WI38 (cell line): Measurements from ENCODE around the gene GALR2.

ENCODE experiments used
- H3K4me3 ChIP-seq: 2 replicates; pipeline ENCODE4 v1.5.1; 2011; ENCODE audit warnings: low read depth, mild to moderate bottlenecking, control low read depth, low read length
- CTCF ChIP-seq: IDR thresholded peaks from 2 replicates; pipeline ENCODE4 v1.5.1; 2012; ENCODE audit warnings: low read depth, mild to moderate bottlenecking, control low read depth, low read length

GALR2 gene, protein sequence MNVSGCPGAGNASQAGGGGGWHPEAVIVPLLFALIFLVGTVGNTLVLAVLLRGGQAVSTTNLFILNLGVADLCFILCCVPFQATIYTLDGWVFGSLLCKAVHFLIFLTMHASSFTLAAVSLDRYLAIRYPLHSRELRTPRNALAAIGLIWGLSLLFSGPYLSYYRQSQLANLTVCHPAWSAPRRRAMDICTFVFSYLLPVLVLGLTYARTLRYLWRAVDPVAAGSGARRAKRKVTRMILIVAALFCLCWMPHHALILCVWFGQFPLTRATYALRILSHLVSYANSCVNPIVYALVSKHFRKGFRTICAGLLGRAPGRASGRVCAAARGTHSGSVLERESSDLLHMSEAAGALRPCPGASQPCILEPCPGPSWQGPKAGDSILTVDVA

DNA sequence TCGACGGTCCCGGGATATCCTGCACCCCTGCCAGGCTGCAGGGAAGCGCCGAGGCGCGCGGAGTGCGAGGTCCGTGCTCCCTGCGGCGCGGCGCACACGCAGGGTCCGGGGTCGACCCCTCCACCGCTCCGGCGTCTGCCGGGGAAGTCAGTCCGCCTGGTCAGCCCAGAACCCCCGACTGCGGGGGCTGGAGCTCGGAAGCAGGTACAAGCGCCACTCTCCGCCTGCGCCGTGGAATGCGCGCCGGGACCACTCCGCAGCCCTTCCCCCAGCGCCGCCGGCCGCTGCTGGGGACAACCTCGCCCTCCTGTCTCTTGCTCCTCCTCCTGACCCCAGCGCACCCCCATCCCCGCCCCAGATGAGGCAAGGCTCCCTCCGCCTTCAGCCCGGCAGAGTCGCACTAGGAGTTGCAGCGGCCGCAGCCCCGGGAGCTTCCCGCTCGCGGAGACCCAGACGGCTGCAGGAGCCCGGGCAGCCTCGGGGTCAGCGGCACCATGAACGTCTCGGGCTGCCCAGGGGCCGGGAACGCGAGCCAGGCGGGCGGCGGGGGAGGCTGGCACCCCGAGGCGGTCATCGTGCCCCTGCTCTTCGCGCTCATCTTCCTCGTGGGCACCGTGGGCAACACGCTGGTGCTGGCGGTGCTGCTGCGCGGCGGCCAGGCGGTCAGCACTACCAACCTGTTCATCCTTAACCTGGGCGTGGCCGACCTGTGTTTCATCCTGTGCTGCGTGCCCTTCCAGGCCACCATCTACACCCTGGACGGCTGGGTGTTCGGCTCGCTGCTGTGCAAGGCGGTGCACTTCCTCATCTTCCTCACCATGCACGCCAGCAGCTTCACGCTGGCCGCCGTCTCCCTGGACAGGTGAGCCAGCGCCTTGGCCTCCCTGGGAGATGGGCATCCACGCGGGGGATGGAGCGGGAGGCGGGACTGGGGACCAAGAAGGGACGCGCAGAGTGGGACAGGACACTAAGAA is at the start of gene GALR2:
TSS of gene GALR2 (plus strand) at position 392 of the 974 bp plus-strand sequence. CDS start at position 495, 103 bp downstream.
- TF ChIP-seq CTCF = no peak
- H3K4me3 ChIP-seq = no peak within 1 kb of the TSS

- H3K4me3 ChIP-seq = no peak overlapping the region
- TF ChIP-seq CTCF = no peak
Observed at GRCh38 chr17:76025294-76025693, 49.3 kb upstream of the GALR2 start.

GRCh38 chr17:76026714-76027158 is 47.8 kb upstream of the GALR2 start:
- no peak for TF ChIP-seq CTCF
- no peak overlapping the region for H3K4me3 ChIP-seq

DNA sequence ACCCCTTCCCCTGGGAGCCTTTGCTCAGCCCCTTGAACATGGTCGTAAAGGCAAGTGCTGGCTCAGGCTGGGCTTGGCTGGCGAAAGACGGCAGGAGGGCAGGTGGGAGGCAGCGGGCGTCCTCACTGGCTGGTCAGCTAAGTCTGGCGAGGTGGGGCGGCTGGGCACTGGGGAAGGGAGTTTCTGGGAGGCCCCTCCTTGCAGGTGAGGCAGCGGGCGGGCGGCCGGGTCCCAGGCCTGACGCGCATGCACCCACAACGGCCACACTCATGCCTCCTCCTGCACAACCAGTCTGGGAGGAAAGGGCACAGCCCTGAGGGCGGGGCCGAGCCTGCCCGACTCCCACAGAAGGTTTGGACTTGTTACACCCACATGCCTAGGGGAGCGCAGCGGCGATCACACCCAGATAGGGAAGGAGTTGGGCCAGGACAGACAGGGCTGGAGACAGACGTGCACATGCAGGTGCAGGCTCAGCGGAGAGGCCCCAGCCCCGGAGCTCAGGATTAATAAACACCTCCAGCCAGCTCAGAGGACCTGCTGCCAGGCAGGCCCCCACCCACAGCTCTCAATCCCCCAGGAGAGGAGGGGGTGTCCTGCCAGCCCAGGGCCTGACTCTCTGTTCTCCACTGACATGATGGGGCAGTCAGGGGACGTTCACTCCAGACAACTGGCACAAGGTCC is 47.3 kb upstream of the GALR2 start, which contains the start of gene EVPL:
TSS of gene EVPL (minus strand) at position 148 of the 681 bp plus-strand sequence. CDS start at position 40, 108 bp downstream.
- no peak within 1 kb of the TSS for H3K4me3 ChIP-seq
- no peak for TF ChIP-seq CTCF

- no peak overlapping the region for H3K4me3 ChIP-seq
Observed at GRCh38 chr17:76032073-76032779, 42.4 kb upstream of the GALR2 start.

More at GRCh38 chr17:76032073-76032779, 42.4 kb upstream of the GALR2 start:
- no peak for TF ChIP-seq CTCF
